Neural cell (in vitro differentiated cells): ENCODE results near the gene KCNAB2. TPM values are rescaled to one million over a fixed set of nuclear protein-coding genes. Genes with fewer than 3 reads are reported as not detected.

Experiments used
- H2AFZ ChIP-seq: fragments of 200-600, 300-800 bp; sonication (generic), shearing (Covaris generic); 2 replicates; pipeline ENCODE4 v1.6.0; 2014; ENCODE audit warnings: low read depth, mild to moderate bottlenecking, antibody characterized with exemption, low read length, moderate library complexity
- H3F3A ChIP-seq: fragments of 200-600 bp; shearing (Covaris generic); 2 replicates; pipeline ENCODE4 v1.6.1; 2016; ENCODE audit warnings: mild to moderate bottlenecking, moderate library complexity, mixed read lengths, antibody characterized with exemption, low read length; ENCODE audit not compliant: insufficient read depth, poor library complexity, severe bottlenecking
- H3K27ac ChIP-seq: fragments of 200-600, 300-800 bp; sonication (generic), shearing (Covaris generic); 2 replicates; pipeline ENCODE4 v1.5.1; 2014; ENCODE audit warnings: mild to moderate bottlenecking, low read length, moderate library complexity
- H3K27me3 ChIP-seq: fragments of 300-800, 200-600 bp; sonication (generic), shearing (Covaris generic); 2 replicates; pipeline ENCODE4 v1.6.0; 2014; ENCODE audit warnings: mild to moderate bottlenecking, low read depth, low read length, moderate library complexity; ENCODE audit not compliant: insufficient read depth
- H3K36me3 ChIP-seq: fragments of 300-800, 200-600 bp; sonication (generic), shearing (Covaris generic); 2 replicates; pipeline ENCODE4 v1.5.1; 2014; ENCODE audit warnings: mild to moderate bottlenecking, antibody characterized with exemption, low read length, moderate library complexity; ENCODE audit not compliant: insufficient read depth
- H3K4me2 ChIP-seq: fragments of 300-800, 200-600 bp; sonication (generic), shearing (Covaris generic); 2 replicates; pipeline ENCODE4 v1.6.0; 2014; ENCODE audit warnings: mild to moderate bottlenecking, low read length
- H3K4me3 ChIP-seq: fragments of 300-800, 200-600 bp; sonication (generic), shearing (Covaris generic); 2 replicates; pipeline ENCODE4 v1.5.1; 2014; ENCODE audit warnings: mild to moderate bottlenecking, low read length, moderate library complexity
- H3K79me2 ChIP-seq: fragments of 200-600 bp; shearing (Covaris generic); replicated peaks from 2 replicates; pipeline ENCODE4 v1.6.0; 2014; ENCODE audit warnings: mild to moderate bottlenecking, low read length, moderate library complexity; ENCODE audit not compliant: insufficient read depth
- H3K9ac ChIP-seq: fragments of 300-800, 200-600 bp; sonication (generic), shearing (Covaris generic); 2 replicates; pipeline ENCODE4 v1.6.1; 2016; ENCODE audit warnings: mild to moderate bottlenecking, low read length, mixed read lengths
- H3K9me2 ChIP-seq: fragments of 200-600 bp; shearing (Covaris generic); 2 replicates; pipeline ENCODE4 v1.6.1; 2016; ENCODE audit warnings: mild to moderate bottlenecking, low read length, mixed read lengths; ENCODE audit not compliant: insufficient read depth
- H3K9me3 ChIP-seq: fragments of 200-600, 300-800 bp; sonication (generic), shearing (Covaris generic); 2 replicates; pipeline ENCODE4 v1.6.1; 2016; ENCODE audit warnings: mild to moderate bottlenecking, mixed run types, low read length, moderate library complexity, mixed read lengths
- H4K20me1 ChIP-seq: fragments of 200-600 bp; shearing (Covaris generic); 2 replicates; pipeline ENCODE4 v1.6.1; 2016; ENCODE audit warnings: mild to moderate bottlenecking, mixed run types; ENCODE audit not compliant: insufficient read depth
- EP300 ChIP-seq: fragments of 450-650 bp; conservative IDR thresholded peaks from 2 replicates; pipeline ENCODE4 v1.6.1; 2014; ENCODE audit warnings: antibody characterized with exemption, mild to moderate bottlenecking, moderate library complexity; ENCODE audit not compliant: poor library complexity, severe bottlenecking
- EZH2 ChIP-seq: fragments of 200-600, 300-800 bp; shearing (Covaris generic), sonication (generic); IDR thresholded peaks from 2 replicates; pipeline ENCODE4 v1.6.1; 2014; ENCODE audit warnings: antibody characterized with exemption, low read length, borderline replicate concordance, mild to moderate bottlenecking; ENCODE audit not compliant: insufficient read depth, poor library complexity, severe bottlenecking
- MXI1 ChIP-seq: fragments of 450-650 bp; conservative IDR thresholded peaks from 2 replicates; pipeline ENCODE4 v1.6.1; 2014; ENCODE audit warnings: antibody characterized with exemption, mild to moderate bottlenecking; ENCODE audit not compliant: poor library complexity, severe bottlenecking
- POLR2AphosphoS5 ChIP-seq: IDR thresholded peaks from 2 replicates; pipeline ENCODE4 v1.6.1; 2012
- RAD21 ChIP-seq: fragments of 450-650 bp; conservative IDR thresholded peaks from 2 replicates; pipeline ENCODE4 v1.6.1; 2014; ENCODE audit warnings: antibody characterized with exemption, mild to moderate bottlenecking, moderate library complexity
- SMC3 ChIP-seq: fragments of 450-650 bp; conservative IDR thresholded peaks from 2 replicates; pipeline ENCODE4 v1.6.1; 2014; ENCODE audit warnings: antibody characterized with exemption, mild to moderate bottlenecking, moderate library complexity; ENCODE audit not compliant: poor library complexity
- TAF1 ChIP-seq: IDR thresholded peaks from 2 replicates; pipeline ENCODE4 v1.6.1; 2012; ENCODE audit warnings: low read depth
- polyA plus RNA-seq: library from polyadenylated mRNA; depleted of rRNA; stranded (reverse); fragments of >200 nt; gene quantifications from 2 replicates; pipeline ENCODE4 v1.2.3, GENCODE V29; 2014
- TF ChIP-seq, protein P1 (sequence below): fragments of 450-650 bp; IDR thresholded peaks from 2 replicates; pipeline ENCODE4 v1.5.1; 2014; ENCODE audit warnings: antibody characterized with exemption, mild to moderate bottlenecking, moderate library complexity; ENCODE audit not compliant: poor library complexity, severe bottlenecking
- TF ChIP-seq, protein P2 (sequence below): IDR thresholded peaks from 2 replicates; pipeline ENCODE4 v1.6.1; 2012; ENCODE audit warnings: borderline replicate concordance

The KCNAB2 gene
- polyA plus RNA-seq, 1 donor from 2014 or later = 11.7 TPM

DNA sequence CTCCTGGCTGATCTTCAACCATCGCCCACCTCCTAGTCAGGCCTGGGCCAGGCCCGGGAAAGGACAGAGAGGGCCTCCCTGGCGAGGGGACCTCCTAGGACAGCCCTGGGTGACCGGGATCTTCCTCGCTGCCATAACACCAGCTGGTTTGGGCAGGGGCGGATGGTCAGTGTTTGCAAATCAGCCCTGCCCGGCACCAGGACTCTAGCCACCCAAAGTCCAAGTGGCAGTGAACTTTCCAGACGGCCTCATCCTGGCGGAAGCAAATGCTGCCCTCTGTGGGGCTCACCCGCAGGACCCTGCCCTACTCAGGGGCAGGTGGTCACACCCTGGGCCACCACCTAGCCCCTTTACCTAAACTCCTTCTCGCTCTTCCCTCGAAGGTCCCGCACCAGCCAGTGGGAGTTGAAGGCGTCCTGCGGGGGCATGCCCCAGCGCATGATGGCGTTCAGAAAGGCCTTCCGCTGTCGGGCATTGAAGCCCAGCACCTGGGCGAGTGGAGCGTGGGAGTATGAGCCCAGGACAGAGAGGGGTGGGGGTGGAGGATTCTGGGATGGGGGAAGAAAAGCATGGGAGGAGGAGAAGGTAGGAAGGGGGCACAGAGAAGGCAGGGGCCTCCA, 79.2 kb downstream of the KCNAB2 start:
- no peaks in the 10 kb centered on the region for H3K36me3 ChIP-seq

GRCh38 chr1:6125366-6125765, 79.7 kb downstream of the KCNAB2 start:
- no peaks in the 10 kb centered on the region for H3K79me2 ChIP-seq
- no peak overlapping the region for H3K9ac ChIP-seq
- no peak for TF ChIP-seq SMC3
- TF ChIP-seq TAF1 = no peak
- TF ChIP-seq, protein P1, sequence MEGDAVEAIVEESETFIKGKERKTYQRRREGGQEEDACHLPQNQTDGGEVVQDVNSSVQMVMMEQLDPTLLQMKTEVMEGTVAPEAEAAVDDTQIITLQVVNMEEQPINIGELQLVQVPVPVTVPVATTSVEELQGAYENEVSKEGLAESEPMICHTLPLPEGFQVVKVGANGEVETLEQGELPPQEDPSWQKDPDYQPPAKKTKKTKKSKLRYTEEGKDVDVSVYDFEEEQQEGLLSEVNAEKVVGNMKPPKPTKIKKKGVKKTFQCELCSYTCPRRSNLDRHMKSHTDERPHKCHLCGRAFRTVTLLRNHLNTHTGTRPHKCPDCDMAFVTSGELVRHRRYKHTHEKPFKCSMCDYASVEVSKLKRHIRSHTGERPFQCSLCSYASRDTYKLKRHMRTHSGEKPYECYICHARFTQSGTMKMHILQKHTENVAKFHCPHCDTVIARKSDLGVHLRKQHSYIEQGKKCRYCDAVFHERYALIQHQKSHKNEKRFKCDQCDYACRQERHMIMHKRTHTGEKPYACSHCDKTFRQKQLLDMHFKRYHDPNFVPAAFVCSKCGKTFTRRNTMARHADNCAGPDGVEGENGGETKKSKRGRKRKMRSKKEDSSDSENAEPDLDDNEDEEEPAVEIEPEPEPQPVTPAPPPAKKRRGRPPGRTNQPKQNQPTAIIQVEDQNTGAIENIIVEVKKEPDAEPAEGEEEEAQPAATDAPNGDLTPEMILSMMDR = no peak
- no peak for TF ChIP-seq RAD21
- no peak for TF ChIP-seq EZH2
- TF ChIP-seq, protein P2, sequence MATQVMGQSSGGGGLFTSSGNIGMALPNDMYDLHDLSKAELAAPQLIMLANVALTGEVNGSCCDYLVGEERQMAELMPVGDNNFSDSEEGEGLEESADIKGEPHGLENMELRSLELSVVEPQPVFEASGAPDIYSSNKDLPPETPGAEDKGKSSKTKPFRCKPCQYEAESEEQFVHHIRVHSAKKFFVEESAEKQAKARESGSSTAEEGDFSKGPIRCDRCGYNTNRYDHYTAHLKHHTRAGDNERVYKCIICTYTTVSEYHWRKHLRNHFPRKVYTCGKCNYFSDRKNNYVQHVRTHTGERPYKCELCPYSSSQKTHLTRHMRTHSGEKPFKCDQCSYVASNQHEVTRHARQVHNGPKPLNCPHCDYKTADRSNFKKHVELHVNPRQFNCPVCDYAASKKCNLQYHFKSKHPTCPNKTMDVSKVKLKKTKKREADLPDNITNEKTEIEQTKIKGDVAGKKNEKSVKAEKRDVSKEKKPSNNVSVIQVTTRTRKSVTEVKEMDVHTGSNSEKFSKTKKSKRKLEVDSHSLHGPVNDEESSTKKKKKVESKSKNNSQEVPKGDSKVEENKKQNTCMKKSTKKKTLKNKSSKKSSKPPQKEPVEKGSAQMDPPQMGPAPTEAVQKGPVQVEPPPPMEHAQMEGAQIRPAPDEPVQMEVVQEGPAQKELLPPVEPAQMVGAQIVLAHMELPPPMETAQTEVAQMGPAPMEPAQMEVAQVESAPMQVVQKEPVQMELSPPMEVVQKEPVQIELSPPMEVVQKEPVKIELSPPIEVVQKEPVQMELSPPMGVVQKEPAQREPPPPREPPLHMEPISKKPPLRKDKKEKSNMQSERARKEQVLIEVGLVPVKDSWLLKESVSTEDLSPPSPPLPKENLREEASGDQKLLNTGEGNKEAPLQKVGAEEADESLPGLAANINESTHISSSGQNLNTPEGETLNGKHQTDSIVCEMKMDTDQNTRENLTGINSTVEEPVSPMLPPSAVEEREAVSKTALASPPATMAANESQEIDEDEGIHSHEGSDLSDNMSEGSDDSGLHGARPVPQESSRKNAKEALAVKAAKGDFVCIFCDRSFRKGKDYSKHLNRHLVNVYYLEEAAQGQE = no peak
- no peak for TF ChIP-seq POLR2AphosphoS5
- TF ChIP-seq EP300 = no peak
- TF ChIP-seq MXI1 = no peak
- H3K9me2 ChIP-seq = no peaks in the 10 kb centered on the region
- H3K9me3 ChIP-seq = no peaks in the 10 kb centered on the region
- H2AFZ ChIP-seq = no peak overlapping the region
- H3K4me3 ChIP-seq = no peak overlapping the region
- no peak overlapping the region for H3K4me2 ChIP-seq
- no peaks in the 10 kb centered on the region for H4K20me1 ChIP-seq
- H3K36me3 ChIP-seq = no peaks in the 10 kb centered on the region
- no peak overlapping the region for H3K27ac ChIP-seq
- H3K27me3 ChIP-seq = no peaks in the 10 kb centered on the region
- H3F3A ChIP-seq = no peaks in the 10 kb centered on the region

More for the DNA sequence above, 79.2 kb downstream of the KCNAB2 start:
- Histone ChIP-seq H4K20me1 (no peaks in the 10 kb centered on the region), H3K79me2 (no peaks in the 10 kb centered on the region), H3K27me3 (no peaks in the 10 kb centered on the region), H3K4me3 (no peak overlapping the region), H3K9me2 (no peaks in the 10 kb centered on the region), H3K9ac (no peak overlapping the region), H3K9me3 (no peaks in the 10 kb centered on the region), H3F3A (no peaks in the 10 kb centered on the region), H3K4me2 (no peak overlapping the region), H2AFZ (no peak overlapping the region), H3K27ac (no peak overlapping the region)
- TF ChIP-seq POLR2AphosphoS5 = no peak
- no peak for TF ChIP-seq SMC3
- TF ChIP-seq MXI1 = no peak
- TF ChIP-seq, protein P1 = no peak
- TF ChIP-seq, protein P2 = no peak
- no peak for TF ChIP-seq EP300
- no peak for TF ChIP-seq TAF1
- no peak for TF ChIP-seq EZH2
- no peak for TF ChIP-seq RAD21
